ENCODE measurements around the gene C19orf73. TPM values are rescaled to one million over a fixed set of nuclear protein-coding genes. Genes with fewer than 3 reads are reported as not detected.

Gene C19orf73
- total RNA-seq, 1 donor from 2014 or later = 1.4 TPM

- no peak for TF ChIP-seq CTCF (IDR thresholded peaks at IDR 0.05)
- Histone ChIP-seq H3K27ac (no peak overlapping the region), H3K27me3 (ENCODE audit: low read depth) (no peaks in the 10 kb centered on the region), H3K4me1 (peaks cover 13% of the 10 kb centered on the region), H3K9me3 (no peaks in the 10 kb centered on the region), H3K36me3 (no peaks in the 10 kb centered on the region), H3K4me3 (no peak overlapping the region)
- intact Hi-C loops (cut with DNase I) = no loop called here
- DNase-seq = no peak
- no peak for ATAC-seq
Measured at GRCh38 chr19:49135686-49136085, 16.7 kb upstream of the C19orf73 start.

GRCh38 chr19:49133621-49134454 is 14.9 kb upstream of the C19orf73 start:
- ATAC-seq (peak; percentile 84 to 88), DNase-seq (peak; percentile 85)
- TF ChIP-seq CTCF (IDR thresholded peaks at IDR 0.05) = peak; percentile 15
- H3K27ac ChIP-seq = no peak overlapping the region
- no peaks in the 10 kb centered on the region for H3K36me3 ChIP-seq
- H3K4me1 ChIP-seq = peaks cover 15% of the 10 kb centered on the region
- H3K27me3 ChIP-seq (ENCODE audit: low read depth) = no peaks in the 10 kb centered on the region
- H3K4me3 ChIP-seq = peak overlapping the region; percentile 50
- no peaks in the 10 kb centered on the region for H3K9me3 ChIP-seq
- intact Hi-C loops (cut with DNase I) = no loop called here

DNA sequence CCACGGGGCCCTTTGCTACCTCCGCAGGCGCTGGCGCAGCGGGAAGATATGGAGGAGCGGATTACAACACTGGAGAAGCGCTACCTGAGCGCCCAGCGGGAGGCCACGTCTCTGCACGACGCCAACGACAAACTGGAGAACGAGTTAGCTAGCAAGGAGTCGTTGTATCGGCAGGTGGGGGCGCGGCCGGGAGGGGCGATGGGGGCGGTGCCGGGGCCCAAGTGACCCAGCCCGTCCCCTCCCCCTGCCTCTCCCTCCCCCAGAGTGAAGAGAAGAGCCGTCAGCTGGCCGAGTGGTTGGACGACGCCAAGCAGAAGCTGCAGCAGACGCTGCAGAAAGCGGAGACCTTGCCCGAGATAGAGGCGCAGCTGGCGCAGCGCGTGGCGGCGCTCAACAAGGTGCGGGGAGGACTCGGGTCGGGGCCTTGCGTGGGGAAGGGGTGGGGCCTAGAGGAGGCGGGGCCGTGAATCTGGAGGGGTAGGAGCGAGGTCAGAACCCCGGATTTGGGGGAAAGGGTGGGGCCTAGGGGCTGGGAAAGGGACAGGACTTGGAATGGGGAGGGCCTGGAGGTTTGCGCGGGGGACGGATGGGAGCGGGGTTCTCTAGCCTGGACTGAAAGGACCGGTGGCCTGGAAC is 14.1 kb upstream of the C19orf73 start:
- TF ChIP-seq CTCF (IDR thresholded peaks at IDR 0.05) = no peak
- intact Hi-C loops (cut with DNase I) = no loop called here
- H3K4me3 ChIP-seq = peak overlapping the region; percentile 50
- H3K27me3 ChIP-seq (ENCODE audit: low read depth) = no peaks in the 10 kb centered on the region
- H3K36me3 ChIP-seq = no peaks in the 10 kb centered on the region
- ATAC-seq (peak; percentile 58 to 67), DNase-seq (peak; percentile 76)
- peaks cover 22% of the 10 kb centered on the region for H3K4me1 ChIP-seq
- H3K27ac ChIP-seq = no peak overlapping the region
- H3K9me3 ChIP-seq = no peaks in the 10 kb centered on the region

GRCh38 chr19:49130325-49130724 is 11.4 kb upstream of the C19orf73 start:
- Histone ChIP-seq H3K4me3 (no peak overlapping the region), H3K27me3 (ENCODE audit: low read depth) (no peaks in the 10 kb centered on the region), H3K27ac (no peak overlapping the region), H3K4me1 (peaks cover 27% of the 10 kb centered on the region), H3K36me3 (no peaks in the 10 kb centered on the region), H3K9me3 (no peaks in the 10 kb centered on the region)
- DNase-seq = no peak
- no peak for ATAC-seq
- TF ChIP-seq CTCF (IDR thresholded peaks at IDR 0.05) = no peak
- intact Hi-C loops (cut with DNase I) = no loop called here

- ATAC-seq (no peak), DNase-seq (no peak)
- Histone ChIP-seq H3K9me3 (no peaks in the 10 kb centered on the region), H3K27me3 (ENCODE audit: low read depth) (no peaks in the 10 kb centered on the region), H3K4me3 (no peak overlapping the region), H3K27ac (no peak overlapping the region), H3K36me3 (no peaks in the 10 kb centered on the region), H3K4me1 (peaks cover 22% of the 10 kb centered on the region)
- intact Hi-C loops (cut with DNase I) = no loop called here
- TF ChIP-seq CTCF (IDR thresholded peaks at IDR 0.05) = no peak
Measured at GRCh38 chr19:49129238-49129583, 10.3 kb upstream of the C19orf73 start.
